A673 (cell line): ENCODE measurements around the gene BCL2. TPM values are rescaled to one million over a fixed set of nuclear protein-coding genes. Genes with fewer than 3 reads are reported as not detected.

Experiments
- BruUV-seq: library from RNA; stranded (reverse); fragments of 400-500 nt; replicated peaks from 2 replicates; lab custom pipeline; 2021; lab: Mats Ljungman, UMichigan
- CTCF ChIA-PET: fragments of 300-600 bp; sonication (Branson Sonifier 250); formaldehyde crosslinking; loops from one replicate; lab custom pipeline; 2022; ENCODE audit warnings: antibody characterized with exemption; lab: Charles Lee
- POLR2A ChIA-PET: fragments of 300-600 bp; sonication (Branson Sonifier 250); formaldehyde crosslinking; loops from one replicate; lab custom pipeline; 2022; ENCODE audit warnings: antibody characterized with exemption; ENCODE audit not compliant: low non-redundant PET; lab: Charles Lee
- DNase-seq: peaks from one replicate; pipeline ENCODE4 v3.0.0-alpha.2; 2015; ENCODE audit warnings: low spot score
- H3K27ac ChIP-seq: fragments of 200-600 bp; sonication (generic); 2 replicates; pipeline ENCODE4 v1.5.1; 2016; ENCODE audit warnings: mixed run types, low read depth, mild to moderate bottlenecking, mixed read lengths, antibody characterized with exemption, low read length; ENCODE audit not compliant: poor library complexity, severe bottlenecking
- H3K27me3 ChIP-seq: fragments of 200-600 bp; sonication (generic); replicated peaks from 2 replicates; pipeline ENCODE4 v1.6.1; 2017; ENCODE audit warnings: mixed run types, low read depth, mild to moderate bottlenecking, mixed read lengths, antibody characterized with exemption, low read length; ENCODE audit not compliant: insufficient read depth, poor library complexity
- H3K36me3 ChIP-seq: fragments of 200-600 bp; sonication (generic); 2 replicates; pipeline ENCODE4 v1.6.1; 2016; ENCODE audit warnings: mixed run types, mild to moderate bottlenecking, mixed read lengths, antibody characterized with exemption, low read length; ENCODE audit not compliant: insufficient read depth, poor library complexity, severe bottlenecking
- H3K4me1 ChIP-seq: fragments of 200-600 bp; sonication (generic); 2 replicates; pipeline ENCODE4 v1.6.1; 2017; ENCODE audit warnings: mixed run types, mild to moderate bottlenecking, mixed read lengths, antibody characterized with exemption, low read length; ENCODE audit not compliant: insufficient read depth, poor library complexity, severe bottlenecking
- H3K4me3 ChIP-seq: fragments of 200-600 bp; sonication (generic); 2 replicates; pipeline ENCODE4 v1.5.1; 2016; ENCODE audit warnings: low read depth, mixed run types, mild to moderate bottlenecking, mixed read lengths, low read length; ENCODE audit not compliant: poor library complexity, severe bottlenecking
- H3K9me3 ChIP-seq: fragments of 200-600 bp; sonication (generic); 2 replicates; pipeline ENCODE4 v1.6.1; 2016; ENCODE audit warnings: mixed run types, low read depth, mild to moderate bottlenecking, mixed read lengths, antibody characterized with exemption, low read length; ENCODE audit not compliant: poor library complexity, severe bottlenecking
- CTCF ChIP-seq: fragments of 300-800, 200-600 bp; sonication (generic); conservative IDR thresholded peaks from 2 replicates; pipeline ENCODE4 v1.5.1; 2017; ENCODE audit warnings: low read depth, mild to moderate bottlenecking, antibody characterized with exemption, low read length, moderate library complexity, mixed read lengths
- EZH2 ChIP-seq: fragments of 200-600 bp; sonication (generic); IDR thresholded peaks from 2 replicates; pipeline ENCODE4 v1.6.1; 2017; ENCODE audit warnings: borderline replicate concordance, low read depth, mild to moderate bottlenecking, mixed read lengths, antibody characterized with exemption, low read length; ENCODE audit not compliant: poor library complexity, severe bottlenecking
- intact Hi-C: fragments of 100-400 bp; cut with micrococcal nuclease; formaldehyde crosslinking; loops from one replicate; pipeline ENCODE4 v1.10.0; 2022; ENCODE audit not compliant: unreplicated experiment
- total RNA-seq: library from RNA; stranded (reverse); gene quantifications from 2 replicates; pipeline ENCODE4 v1.2.3, GENCODE V29; 2021

BCL2 gene
- total RNA-seq, 1 experiment from 2014 or later = 24.9 TPM

GRCh38 chr18:63284827-63285733 is 34.5 kb downstream of the BCL2 start:
- Histone ChIP-seq H3K27me3 (no peaks in the 10 kb centered on the region), H3K36me3 (no peaks in the 10 kb centered on the region), H3K4me1 (no peaks in the 10 kb centered on the region), H3K27ac (no peak overlapping the region), H3K4me3 (no peak overlapping the region), H3K9me3 (no peaks in the 10 kb centered on the region)
- DNase-seq = no peak
- no TSS peak for BruUV-seq
- POLR2A ChIA-PET = no interaction called here
- intact Hi-C loops = no loop called here
- TF ChIP-seq EZH2 = no peak
- TF ChIP-seq CTCF = no peak
- CTCF ChIA-PET = no interaction called here

GRCh38 chr18:63284173-63284799 is 35.3 kb downstream of the BCL2 start:
- POLR2A ChIA-PET = no interaction called here
- H3K36me3 ChIP-seq = no peaks in the 10 kb centered on the region

More at GRCh38 chr18:63284173-63284799, 35.3 kb downstream of the BCL2 start:
- DNase-seq = no peak
- Histone ChIP-seq H3K9me3 (no peaks in the 10 kb centered on the region), H3K4me3 (no peak overlapping the region), H3K27ac (no peak overlapping the region), H3K27me3 (no peaks in the 10 kb centered on the region), H3K4me1 (no peaks in the 10 kb centered on the region)
- CTCF ChIA-PET = no interaction called here
- TF ChIP-seq CTCF (no peak), EZH2 (no peak)
- no TSS peak for BruUV-seq
- intact Hi-C loops = no loop called here
